Amniotic stem cell (primary cell): ENCODE results near the gene HHAT.

ENCODE experiments used
- DNase-seq: peaks from one replicate; lab custom pipeline; 2025; lab: John Stamatoyannopoulos, UW

HHAT gene

GRCh38 chr1:210600421-210601159 is 271.9 kb downstream of the HHAT start:
- DNase-seq: no peak

- DNase-seq: no peak
These were observed 274.4 kb downstream of the HHAT start for GRCh38 chr1:210603123-210603522.

- DNase-seq: no peak
These were observed 276.4 kb downstream of the HHAT start for GRCh38 chr1:210605099-210605498.

DNA sequence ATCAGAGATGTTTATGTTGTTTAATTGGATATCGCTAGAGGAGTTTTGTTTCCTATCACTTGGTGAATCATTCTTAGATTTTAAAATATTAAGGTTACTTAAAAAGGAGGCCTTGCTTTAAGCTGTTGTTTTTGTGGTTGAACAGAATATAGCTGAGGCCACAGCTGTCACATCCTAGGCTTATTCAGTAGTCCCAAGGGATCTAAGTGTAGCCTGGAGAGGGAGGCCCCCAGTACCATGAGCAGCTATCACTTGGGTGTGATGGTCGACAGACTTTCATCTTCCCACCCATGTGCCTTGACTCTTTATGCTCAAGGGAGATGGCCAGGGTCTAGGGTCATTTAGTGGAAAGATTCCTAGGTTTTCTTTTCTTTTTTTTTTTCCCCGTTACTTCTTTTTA is 278.7 kb downstream of the HHAT start:
- no peak for DNase-seq

DNA sequence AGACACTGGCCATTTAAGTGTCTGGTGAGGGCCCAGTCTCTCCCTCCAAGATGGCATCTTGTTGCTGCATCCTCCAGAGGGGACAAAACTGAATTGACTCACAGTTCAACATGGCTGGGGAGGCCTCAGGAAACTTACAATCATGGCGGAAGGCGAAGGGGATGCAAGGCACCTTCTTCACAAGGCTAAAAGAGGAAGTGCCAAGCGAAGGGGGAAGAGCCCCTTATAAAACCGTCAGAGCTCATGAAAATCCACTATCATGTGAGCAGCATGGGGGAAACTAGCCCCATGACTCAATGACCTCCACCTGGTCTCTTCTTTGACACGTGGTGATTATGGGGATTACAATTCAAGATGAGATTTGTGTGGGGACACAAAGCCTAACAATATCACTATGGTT is 280.1 kb downstream of the HHAT start:
- no peak for DNase-seq

DNA sequence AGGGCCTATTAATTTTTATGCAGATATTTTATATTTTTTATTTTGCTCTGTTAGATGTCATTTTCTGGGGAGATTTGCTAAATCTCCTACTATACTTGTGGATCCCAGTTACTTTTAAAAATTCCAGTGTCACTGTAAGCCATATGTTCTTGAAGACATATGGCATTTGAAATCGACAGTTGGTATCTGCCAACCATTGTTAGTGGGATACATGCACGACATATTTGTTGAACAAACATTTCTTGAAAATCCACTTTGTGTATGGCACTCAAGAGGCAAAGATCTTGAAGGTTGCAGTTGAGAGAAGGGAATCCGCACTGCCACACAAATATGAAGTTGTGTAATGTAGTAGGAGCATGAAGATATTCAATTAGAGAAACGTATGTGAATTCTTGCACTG is 287.7 kb downstream of the HHAT start:
- no peak for DNase-seq

DNA sequence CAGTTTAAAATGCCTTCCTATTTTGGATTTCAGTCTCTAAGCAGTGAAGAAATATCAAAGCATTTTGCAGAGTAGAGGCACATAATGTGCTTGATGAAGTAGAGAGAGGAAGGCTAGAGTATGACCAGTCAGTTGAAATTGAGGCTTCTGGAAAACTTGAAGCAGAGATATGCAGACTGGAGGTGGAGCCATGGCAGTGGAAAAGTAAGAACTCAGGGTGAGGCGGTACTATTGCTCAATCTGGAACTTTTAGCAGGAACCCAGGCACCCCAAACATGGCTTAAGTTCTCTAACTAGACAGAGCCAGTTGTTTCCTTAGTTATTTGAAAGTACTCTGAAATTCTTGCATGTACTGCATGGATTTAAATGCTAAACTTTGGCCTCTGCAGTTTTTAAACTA is 288.6 kb downstream of the HHAT start:
- DNase-seq: no peak

GRCh38 chr1:210618369-210618768 is 289.7 kb downstream of the HHAT start:
- DNase-seq: no peak

GRCh38 chr1:210620867-210621488 is 292.3 kb downstream of the HHAT start:
- DNase-seq: no peak

DNA sequence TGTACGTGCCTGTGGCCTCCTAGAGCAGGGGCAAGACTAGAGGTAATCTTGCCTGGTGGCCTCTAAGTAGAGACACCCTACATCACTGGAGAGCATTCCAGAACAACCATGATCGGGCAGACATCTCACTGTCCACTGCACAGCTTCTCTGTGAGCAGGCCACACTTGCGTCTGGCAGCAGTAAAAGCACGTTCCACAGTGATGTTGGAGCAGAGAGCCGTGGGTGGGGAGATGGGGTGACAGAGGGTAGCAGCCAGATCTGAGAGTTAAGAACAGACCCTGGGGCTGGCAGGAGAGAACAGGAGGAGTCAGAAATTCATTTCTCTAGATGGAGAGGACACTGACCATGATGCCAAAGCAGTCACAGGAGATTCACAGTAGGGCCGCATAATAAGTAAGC is 293.0 kb downstream of the HHAT start:
- no peak for DNase-seq

DNA sequence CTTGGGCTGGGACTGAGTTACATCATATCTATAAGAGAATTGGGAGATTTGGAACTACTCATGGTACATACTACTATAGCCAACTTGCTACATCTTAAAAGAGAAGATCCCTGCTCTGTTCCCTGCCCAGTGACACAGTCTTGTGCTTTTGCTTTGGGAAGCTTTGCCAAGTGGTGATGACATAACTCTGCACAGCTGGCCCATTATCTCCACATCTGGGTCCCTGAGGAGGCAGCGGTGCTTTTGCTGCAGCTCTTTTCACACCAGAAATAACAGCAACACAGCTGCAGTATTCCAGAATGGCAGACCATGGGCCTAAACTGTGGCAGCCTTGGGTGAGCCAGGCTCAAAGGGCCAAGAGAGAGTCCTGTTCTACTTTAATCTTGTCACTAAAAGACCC is 296.0 kb downstream of the HHAT start:
- no peak for DNase-seq

DNA sequence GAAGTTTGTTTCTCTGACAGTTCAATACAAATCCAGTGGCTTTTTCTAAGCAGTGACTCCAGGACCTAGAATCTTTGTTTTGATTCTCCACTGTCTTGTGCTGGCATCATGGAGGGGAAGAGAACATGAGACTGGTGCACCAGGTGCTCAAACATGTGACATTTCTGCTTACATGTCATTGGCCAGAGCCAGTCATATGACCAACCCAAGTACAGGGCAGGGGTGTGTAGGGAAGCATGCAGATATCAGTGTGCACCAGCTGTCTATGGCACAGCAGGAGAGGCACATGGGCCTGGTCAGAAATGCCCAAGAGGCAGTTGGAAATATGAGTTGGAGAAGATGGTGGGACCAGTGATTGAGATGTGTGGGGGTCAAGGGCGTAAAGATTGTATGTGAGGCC is 297.0 kb downstream of the HHAT start:
- DNase-seq: no peak

DNA sequence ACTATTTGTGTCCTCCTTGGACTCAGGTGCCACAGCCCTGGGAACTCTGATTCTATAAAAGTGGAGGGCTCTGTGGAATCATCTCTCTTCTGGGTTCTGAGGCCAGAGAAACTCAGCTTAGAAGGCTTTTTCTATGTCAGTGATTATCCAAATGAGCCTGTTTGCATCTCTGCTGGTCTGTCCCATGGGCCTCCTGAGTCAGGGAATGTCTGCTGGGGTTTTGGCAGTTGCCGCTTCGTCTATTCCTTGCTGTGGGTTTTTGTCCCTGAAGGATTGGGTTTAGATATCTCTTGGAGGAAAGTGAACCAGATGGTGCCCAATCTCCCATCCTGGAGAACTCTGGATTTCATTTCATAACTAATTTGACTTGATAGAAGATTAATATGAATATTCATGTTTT is 297.6 kb downstream of the HHAT start:
- DNase-seq: no peak

DNA sequence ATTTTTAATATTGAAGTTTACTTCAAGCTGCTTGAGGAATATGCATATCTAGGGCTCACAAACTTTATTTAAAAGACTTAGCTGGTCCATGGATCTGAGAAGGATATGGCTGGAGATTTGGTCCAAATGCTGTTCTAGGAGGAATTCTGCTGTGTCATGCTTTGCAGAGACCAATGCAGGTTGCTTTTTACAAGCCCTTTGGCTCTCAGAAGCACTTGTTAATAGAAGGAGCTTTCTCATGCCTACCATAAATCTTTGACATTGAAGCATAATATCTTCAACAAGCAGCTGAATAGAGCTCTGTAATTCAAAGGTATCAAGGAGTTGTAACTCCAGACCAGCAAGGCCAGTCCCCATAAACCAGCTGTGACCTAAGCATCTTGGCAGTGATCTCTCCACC is 299.1 kb downstream of the HHAT start:
- no peak for DNase-seq

DNA sequence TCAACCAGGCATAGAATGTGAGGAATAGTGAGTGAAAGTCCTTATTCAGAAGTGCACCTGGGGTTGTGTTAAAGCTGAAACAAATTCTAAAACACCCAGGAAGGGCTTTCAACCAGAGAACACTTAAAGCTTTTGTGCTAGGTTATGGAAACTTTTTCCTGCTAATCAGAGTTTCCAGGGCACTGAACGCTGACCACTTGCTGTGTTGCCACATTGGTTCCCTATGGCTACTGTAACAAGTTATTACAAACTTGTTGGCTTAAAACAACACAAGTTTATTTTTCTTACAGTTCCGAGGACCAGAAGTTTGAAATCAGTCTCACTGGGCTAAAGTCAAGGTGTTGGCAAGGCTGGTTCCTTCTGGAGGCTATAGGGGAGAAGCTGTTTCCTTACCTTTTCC is 300.6 kb downstream of the HHAT start:
- DNase-seq: no peak

DNA sequence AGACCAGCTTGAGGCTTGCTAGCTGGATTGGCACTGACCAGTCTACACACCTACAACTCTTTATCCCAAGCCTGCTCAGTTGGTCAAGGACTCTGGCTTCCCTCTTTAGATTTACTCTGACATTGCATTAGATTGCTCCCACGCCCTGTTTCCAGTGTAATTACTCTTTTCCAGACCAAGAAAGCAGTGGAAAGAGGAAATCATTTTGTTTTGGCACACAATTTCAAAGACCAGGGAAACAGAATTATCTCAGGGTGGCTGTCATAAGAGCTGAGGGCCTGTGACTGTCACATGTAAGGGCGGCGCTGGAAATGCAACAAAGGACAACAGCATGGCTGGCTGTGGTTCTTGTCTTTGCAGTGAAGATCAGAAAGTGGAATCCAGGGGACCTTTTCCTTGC is 302.7 kb downstream of the HHAT start:
- no peak for DNase-seq

DNA sequence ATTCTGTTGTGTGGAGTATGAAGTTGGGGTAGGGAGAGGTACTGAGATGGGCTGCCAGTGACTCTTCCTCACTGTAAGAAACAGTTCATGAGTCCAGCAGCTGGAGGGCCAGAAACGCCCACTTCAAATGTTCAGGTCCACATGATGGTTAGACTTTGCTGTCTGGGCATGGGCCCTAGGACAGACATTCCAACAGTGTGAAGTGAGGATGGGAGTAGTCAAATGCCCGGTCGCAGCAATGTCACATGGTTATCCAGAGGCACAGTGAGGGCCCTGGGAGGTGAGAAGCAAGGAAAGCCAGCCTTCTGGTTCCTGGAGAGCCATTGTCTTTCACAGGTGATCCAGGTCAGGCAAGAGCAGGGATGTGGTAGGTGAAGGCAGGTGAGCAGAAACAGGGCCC is 304.4 kb downstream of the HHAT start:
- DNase-seq: no peak

GRCh38 chr1:210633636-210634035 is 304.9 kb downstream of the HHAT start:
- no peak for DNase-seq

DNA sequence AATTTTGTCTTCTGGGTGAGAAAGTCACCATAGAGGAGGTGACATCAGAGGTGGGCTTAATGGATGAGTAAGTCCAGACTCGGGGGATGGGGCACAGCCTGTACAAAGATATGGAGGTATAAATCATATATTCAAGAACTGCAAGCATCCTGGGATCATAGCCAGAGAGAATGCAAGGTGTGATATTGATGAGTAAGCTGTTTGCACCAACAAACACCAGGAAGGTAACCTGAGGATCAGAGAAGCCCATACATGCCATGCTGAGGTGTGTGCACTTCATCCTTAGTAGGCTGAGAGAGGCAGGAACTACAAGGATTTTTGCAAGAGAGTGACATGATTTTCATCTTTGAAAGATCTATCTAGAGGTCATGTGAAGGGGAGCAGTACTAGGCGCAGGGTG is 306.4 kb downstream of the HHAT start:
- no peak for DNase-seq

DNA sequence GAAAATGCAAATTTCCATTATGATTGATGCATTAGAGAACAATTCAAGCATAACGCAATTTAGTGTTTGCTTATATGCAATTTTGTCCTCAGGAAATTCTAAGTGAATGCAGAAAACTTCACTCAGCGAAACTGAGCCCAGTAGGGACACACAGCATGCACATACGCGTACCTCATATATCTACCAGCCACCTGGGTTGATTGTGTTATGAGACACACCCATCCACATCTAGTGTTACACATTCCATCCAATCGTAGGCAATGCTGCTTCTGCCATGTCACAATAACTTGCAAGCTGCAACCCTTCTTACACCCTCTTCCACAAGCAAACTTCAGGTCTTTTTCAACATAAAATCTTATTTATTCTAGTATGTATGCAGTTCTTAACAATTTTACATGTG is 312.9 kb downstream of the HHAT start:
- DNase-seq: no peak

DNA sequence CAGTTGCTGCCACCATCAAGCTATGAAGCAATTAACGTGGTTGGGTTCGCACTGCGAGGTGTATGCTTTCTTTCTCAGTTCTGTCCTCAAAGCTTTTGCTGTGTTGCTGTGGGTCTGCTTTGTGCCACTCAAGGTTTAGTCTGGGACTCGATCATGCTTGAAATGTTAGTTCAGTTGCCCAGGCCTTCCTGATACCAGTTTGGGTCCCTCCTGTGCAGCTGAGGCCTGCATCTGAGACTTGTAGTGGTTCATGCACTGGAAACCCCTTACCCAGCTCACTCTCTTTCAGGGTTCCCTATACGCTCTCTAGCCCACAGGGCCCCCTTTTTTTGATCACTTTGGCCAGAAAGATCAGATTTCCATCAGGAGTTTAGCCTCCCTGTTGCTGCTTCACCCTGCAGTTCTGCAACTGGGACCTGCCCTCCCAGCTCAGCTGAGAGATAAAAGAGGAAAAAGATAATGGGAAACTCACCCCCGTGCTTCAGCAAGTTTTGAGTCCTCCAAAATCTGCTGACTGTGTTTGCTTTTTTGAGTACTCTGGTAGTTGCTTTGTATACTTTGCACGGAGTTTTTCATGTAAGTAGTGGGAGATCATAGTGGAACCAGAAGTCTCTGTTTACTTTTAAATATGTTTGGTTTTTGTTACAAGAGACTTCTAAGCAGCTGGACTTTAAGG is 317.0 kb downstream of the HHAT start:
- DNase-seq: no peak

DNA sequence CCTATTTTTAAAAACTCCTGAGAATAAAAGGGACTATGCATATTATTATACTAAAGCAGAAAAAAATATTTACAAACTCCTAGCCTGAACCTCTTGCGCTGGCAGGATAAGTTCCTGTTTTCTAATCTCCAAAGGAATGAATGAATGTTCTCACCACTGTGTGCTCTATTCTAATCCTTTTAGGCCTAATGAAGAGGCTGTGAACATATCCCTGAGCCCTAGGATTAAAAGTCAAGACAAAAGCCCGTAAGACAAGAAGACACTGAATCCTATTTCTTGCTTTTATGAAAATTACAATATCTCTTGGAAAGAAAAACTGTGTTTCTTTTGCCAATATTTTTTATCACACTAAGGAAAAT is 317.5 kb downstream of the HHAT start:
- DNase-seq: no peak
